Stimulated activated CD4-positive, alpha-beta T cell treated with anti-CD3 and anti-CD28 coated beads, Interleukin-2, amount 100 ng/mL, for 48 hours (primary cell): Measurements from ENCODE around the gene OSGEPL1.
"Not testable (repeated sequence)": the region's sequence is repeated elsewhere in the genome, so short reads cannot be mapped to it uniquely, and the experiment has no call there.

Experiments used
- DNase-seq, 2 donors: peaks; one replicate each; pipeline ENCODE4 v3.0.0-alpha.2; 2020

Gene OSGEPL1

GRCh38 chr2:189729430-189729829, 33.2 kb downstream of the OSGEPL1 start:
- no peak for DNase-seq

- DNase-seq = no peak
Observed at GRCh38 chr2:189726849-189727248, 35.7 kb downstream of the OSGEPL1 start.

GRCh38 chr2:189726271-189726670, 36.3 kb downstream of the OSGEPL1 start:
- no peak for DNase-seq

GRCh38 chr2:189723192-189723591, 39.4 kb downstream of the OSGEPL1 start:
- DNase-seq = no peak

- DNase-seq = no peak
Observed at GRCh38 chr2:189719571-189719970, 43.0 kb downstream of the OSGEPL1 start.

GRCh38 chr2:189717593-189717992, 45.0 kb downstream of the OSGEPL1 start:
- not testable (repeated sequence) for DNase-seq

- no peak for DNase-seq
Observed at GRCh38 chr2:189709501-189710221, 52.9 kb downstream of the OSGEPL1 start.

- no peak for DNase-seq
Observed at GRCh38 chr2:189702071-189702470, 60.5 kb downstream of the OSGEPL1 start.

GRCh38 chr2:189700681-189701080, 61.9 kb downstream of the OSGEPL1 start:
- no peak for DNase-seq

GRCh38 chr2:189698020-189698887, 64.3 kb downstream of the OSGEPL1 start:
- peak in 1 of 2 donors; percentile 27 for DNase-seq
